BE2C (cell line): Measurements from ENCODE around the gene HDAC4.

Experiments
- DNase-seq: peaks from one replicate; pipeline ENCODE4 v3.0.0-alpha.2; 2020
- H3K27me3 ChIP-seq: fragments of 250-450 bp; sonication (Bioruptor Pico); 2 replicates; pipeline ENCODE4 v1.5.1; 2020; ENCODE audit warnings: mild to moderate bottlenecking
- H3K36me3 ChIP-seq: fragments of 250-450 bp; sonication (Bioruptor Pico); 2 replicates; pipeline ENCODE4 v1.5.1; 2020; ENCODE audit warnings: mild to moderate bottlenecking
- H3K4me1 ChIP-seq: fragments of 250-450 bp; sonication (Bioruptor Pico); 2 replicates; pipeline ENCODE4 v1.5.1; 2020
- H3K4me3 ChIP-seq: 2 replicates; pipeline ENCODE4 v1.5.1; 2011; ENCODE audit warnings: low read depth, low read length
- H3K9me3 ChIP-seq: fragments of 250-450 bp; sonication (Bioruptor Pico); 2 replicates; pipeline ENCODE4 v1.5.1; 2020
- CTCF ChIP-seq: IDR thresholded peaks from 2 replicates; pipeline ENCODE4 v1.5.1; 2012; ENCODE audit warnings: mild to moderate bottlenecking, low read depth, low read length

The HDAC4 gene

GRCh38 chr2:239022437-239023260 lies 378.2 kb downstream of the HDAC4 start:
- no peak for TF ChIP-seq CTCF
- Histone ChIP-seq H3K4me1 (no peaks in the 10 kb centered on the region), H3K27me3 (peaks cover 27% of the 10 kb centered on the region), H3K4me3 (no peak overlapping the region), H3K9me3 (no peaks in the 10 kb centered on the region), H3K36me3 (no peaks in the 10 kb centered on the region)
- no peak for DNase-seq

- H3K36me3 ChIP-seq, result no peaks in the 10 kb centered on the region
- H3K27me3 ChIP-seq, result peaks cover 27% of the 10 kb centered on the region
- H3K4me1 ChIP-seq, result no peaks in the 10 kb centered on the region
- H3K9me3 ChIP-seq, result no peaks in the 10 kb centered on the region
- TF ChIP-seq CTCF, result no peak
- no peak overlapping the region for H3K4me3 ChIP-seq
- DNase-seq, result no peak
These were observed 379.0 kb downstream of the HDAC4 start for GRCh38 chr2:239021651-239022436.

GRCh38 chr2:239021224-239021623 lies 379.6 kb downstream of the HDAC4 start:
- no peaks in the 10 kb centered on the region for H3K9me3 ChIP-seq
- H3K4me1 ChIP-seq, result no peaks in the 10 kb centered on the region
- H3K27me3 ChIP-seq, result peaks cover 27% of the 10 kb centered on the region
- no peaks in the 10 kb centered on the region for H3K36me3 ChIP-seq
- no peak for DNase-seq
- TF ChIP-seq CTCF, result no peak
- H3K4me3 ChIP-seq, result no peak overlapping the region

- no peak for TF ChIP-seq CTCF
These were observed 380.2 kb downstream of the HDAC4 start for GRCh38 chr2:239020541-239021041.

GRCh38 chr2:239019183-239019581 lies 381.6 kb downstream of the HDAC4 start:
- Histone ChIP-seq H3K4me1 (no peaks in the 10 kb centered on the region), H3K9me3 (no peaks in the 10 kb centered on the region), H3K27me3 (peaks cover 34% of the 10 kb centered on the region), H3K4me3 (no peak overlapping the region), H3K36me3 (no peaks in the 10 kb centered on the region)
- TF ChIP-seq CTCF, result no peak
- DNase-seq, result no peak

More at GRCh38 chr2:239020541-239021041, 380.2 kb downstream of the HDAC4 start:
- Histone ChIP-seq H3K4me1 (no peaks in the 10 kb centered on the region), H3K4me3 (no peak overlapping the region), H3K36me3 (no peaks in the 10 kb centered on the region), H3K27me3 (peaks cover 27% of the 10 kb centered on the region), H3K9me3 (no peaks in the 10 kb centered on the region)
- DNase-seq, result no peak
